CD14-positive monocyte (primary cell): Measurements from ENCODE around the gene FBXL12. TPM values are rescaled to one million over a fixed set of nuclear protein-coding genes. Genes with fewer than 3 reads are reported as not detected.

Experiments
- DNase-seq, 3 donors: peaks; one replicate each; pipeline ENCODE4 v3.0.0-alpha.2; 2011 to 2022
- H2AFZ ChIP-seq: 2 replicates; pipeline ENCODE4 v1.6.0; 2012; ENCODE audit warnings: mild to moderate bottlenecking, low read depth, low read length, inconsistent platforms; ENCODE audit not compliant: insufficient read depth, poor library complexity, severe bottlenecking
- H3K27ac ChIP-seq, 2 donors: 1 replicate in 1 of 2; 2 replicates in 1 of 2; pipeline ENCODE4 v1.5.1; 2012 to 2013; ENCODE audit warnings: low read length in 2 of 2, control low read depth in 1 of 2, inconsistent platforms in 1 of 2, low read depth in 1 of 2, mild to moderate bottlenecking in 1 of 2
- H3K27me3 ChIP-seq, 2 donors: one replicate each; pipeline versions ENCODE4 v1.6.0 to v1.6.1; 2011 to 2013; ENCODE audit warnings: low read length in 2 of 2; ENCODE audit not compliant: control insufficient read depth in 2 of 2, insufficient read depth in 2 of 2
- H3K36me3 ChIP-seq, 2 donors: replicated peaks in 1 of 2; 1 replicate in 1 of 2; 2 replicates in 1 of 2; pipeline versions ENCODE4 v1.5.1 to v1.6.1; 2012 to 2013; ENCODE audit warnings: low read length in 2 of 2, control low read depth in 1 of 2, inconsistent platforms in 1 of 2, mild to moderate bottlenecking in 1 of 2; ENCODE audit not compliant: insufficient read depth in 2 of 2, control insufficient read depth in 1 of 2
- H3K4me1 ChIP-seq, 2 donors: 1 replicate in 1 of 2; 2 replicates in 1 of 2; pipeline versions ENCODE4 v1.5.1 to v1.6.1; 2012 to 2013; ENCODE audit warnings: low read length in 2 of 2, control low read depth in 1 of 2, inconsistent platforms in 1 of 2, mild to moderate bottlenecking in 1 of 2, moderate library complexity in 1 of 2; ENCODE audit not compliant: insufficient read depth in 2 of 2, control insufficient read depth in 1 of 2
- H3K4me2 ChIP-seq: replicated peaks from 2 replicates; pipeline ENCODE3; 2012; ENCODE audit warnings: low read length, moderate library complexity, mild to moderate bottlenecking; ENCODE audit not compliant: poor library complexity, severe bottlenecking; ENCODE audit errors: extremely low read depth
- H3K4me3 ChIP-seq, 3 experiments: fragments of 200-600 bp in 1 of 3; sonication (generic) in 1 of 3; replicated peaks in 1 of 3; 1 replicate in 2 of 3; 2 replicates in 1 of 3; pipeline ENCODE4 v1.5.1; 2011 to 2013; ENCODE audit warnings: low read length in 3 of 3, mild to moderate bottlenecking in 3 of 3, control low read depth in 2 of 3, low read depth in 2 of 3, inconsistent platforms in 1 of 3, moderate library complexity in 1 of 3
- H3K79me2 ChIP-seq: 2 replicates; pipeline ENCODE4 v1.6.0; 2012; ENCODE audit warnings: mild to moderate bottlenecking, control low read depth, inconsistent platforms, low read length, moderate library complexity; ENCODE audit not compliant: insufficient read depth
- H3K9ac ChIP-seq: 2 replicates; pipeline ENCODE4 v1.6.0; 2017; ENCODE audit warnings: low read length, mild to moderate bottlenecking; ENCODE audit not compliant: insufficient read depth, poor library complexity, severe bottlenecking
- H3K9me3 ChIP-seq, 2 donors: replicated peaks in 1 of 2; 1 replicate in 1 of 2; 2 replicates in 1 of 2; pipeline versions ENCODE4 v1.5.1 to v1.6.1; 2012 to 2013; ENCODE audit warnings: low read length in 2 of 2, control low read depth in 1 of 2; ENCODE audit not compliant: control insufficient read depth in 1 of 2, insufficient read depth in 1 of 2
- H4K20me1 ChIP-seq: 2 replicates; pipeline ENCODE4 v1.6.0; 2012; ENCODE audit warnings: mild to moderate bottlenecking, low read length, control low read depth, moderate library complexity; ENCODE audit not compliant: insufficient read depth
- H3K27ac Mint-ChIP-seq, 7 donors: one replicate each; pipeline ENCODE4 v1.8.0; 2020; ENCODE audit warnings: mild to moderate bottlenecking in 7 of 7, mixed read lengths in 7 of 7, moderate library complexity in 6 of 7, inconsistent platforms in 2 of 7
- H3K27me3 Mint-ChIP-seq, 3 donors: one replicate each; pipeline ENCODE4 v1.8.0; 2021 to 2022; ENCODE audit warnings: low read depth in 3 of 3, mild to moderate bottlenecking in 3 of 3, mixed read lengths in 3 of 3, moderate library complexity in 3 of 3, inconsistent platforms in 1 of 3
- H3K36me3 Mint-ChIP-seq, 2 donors: one replicate each; pipeline ENCODE4 v1.8.0; 2020; ENCODE audit warnings: mixed read lengths in 2 of 2, inconsistent platforms in 1 of 2, mild to moderate bottlenecking in 1 of 2
- H3K4me1 Mint-ChIP-seq: one replicate; pipeline ENCODE4 v1.8.0; 2020; ENCODE audit warnings: mild to moderate bottlenecking, mixed read lengths
- H3K4me3 Mint-ChIP-seq, 2 donors: one replicate each; pipeline ENCODE4 v1.8.0; 2020; ENCODE audit warnings: mild to moderate bottlenecking in 2 of 2, mixed read lengths in 2 of 2, moderate library complexity in 1 of 2
- H3K9me3 Mint-ChIP-seq, 7 donors: one replicate each; pipeline ENCODE4 v1.8.0; 2020 to 2022; ENCODE audit warnings: mixed read lengths in 7 of 7, mild to moderate bottlenecking in 6 of 7, moderate library complexity in 6 of 7, inconsistent platforms in 2 of 7
- WGBS: methylation state at CpG from one replicate; pipeline ENCODE4 v1.1.5; 2013; ENCODE audit warnings: missing lambda C conversion rate; ENCODE audit not compliant: insufficient coverage; 5-methylcytosine and 5-hydroxymethylcytosine counted together
- intact Hi-C, 2 donors: fragments of 100-400 bp; cut with micrococcal nuclease; formaldehyde crosslinking; loops; one replicate each; pipeline versions ENCODE4 v1.15.0 to v1.15.1; 2023
- polyA plus RNA-seq, 3 donors: library from polyadenylated mRNA; depleted of rRNA in 1 of 3; unstranded in 2 of 3; stranded (reverse) in 1 of 3; fragments of 300-500 nt in 2 of 3; fragments of >200 nt in 1 of 3; fragmentation: Illumina TruSeq in 2 of 3; gene quantifications; 1 replicate in 2 of 3; 2 replicates in 1 of 3; pipeline ENCODE4 v1.2.3, GENCODE V29; 2012 to 2021
- TF ChIP-seq, protein P1 (sequence below): fragments of 200-600 bp; IDR thresholded peaks from one replicate; pipeline ENCODE4 v1.8.0; 2022; ENCODE audit warnings: antibody characterized with exemption, mild to moderate bottlenecking

FBXL12 gene
- polyA plus RNA-seq, 3 donors = 6.6 to 49.8 (median 8.1) TPM

DNA sequence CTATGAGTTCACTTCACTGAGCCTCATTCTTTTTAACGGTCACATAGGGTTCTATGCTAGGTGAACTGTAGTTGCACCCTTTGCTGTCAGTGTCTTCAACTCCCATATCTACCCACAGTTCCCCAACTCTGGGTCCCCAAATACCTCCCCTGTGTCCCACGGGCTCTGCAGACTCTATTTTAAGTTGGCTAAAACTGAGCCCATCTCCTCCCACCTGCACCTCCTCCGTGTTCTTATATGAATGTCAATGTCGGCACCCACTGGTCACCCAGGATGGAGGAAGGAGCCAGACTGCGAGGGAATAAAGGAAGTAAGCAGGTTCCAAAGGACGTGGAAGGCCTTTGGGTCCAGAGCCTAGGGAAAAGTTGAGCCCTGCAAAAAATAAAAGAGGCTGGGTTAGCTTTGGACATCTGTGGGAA, 15.4 kb upstream of the FBXL12 start:
- Histone ChIP-seq H3K4me1 (peaks cover 11 to 14% of the 10 kb centered on the region in 2 donors), H3K36me3 (peaks cover 21 to 31% of the 10 kb centered on the region in 2 donors), H3K4me2 (peak overlapping the region; percentile 91), H3K27me3 (no peaks in the 10 kb centered on the region), H4K20me1 (no peaks in the 10 kb centered on the region), H3K27ac (peak overlapping the region; percentile 3 to 71), H3K9ac (no peak overlapping the region), H3K79me2 (peaks cover 39% of the 10 kb centered on the region), H2AFZ (peak overlapping the region; percentile 83), H3K4me3 (peak overlapping the region in 2 of 3 experiments; percentile 56 to 86), H3K9me3 (no peaks in the 10 kb centered on the region)
- intact Hi-C loops = no loop called here
- Mint-ChIP-seq H3K36me3 (peaks cover 18 to 35% of the 10 kb centered on the region in 2 donors), H3K4me3 (peak overlapping the region; percentile 86 to 91), H3K27me3 (peaks cover 0 to 2% (median 0%) of the 10 kb centered on the region in 3 donors), H3K4me1 (peaks cover 12% of the 10 kb centered on the region), H3K27ac (peak overlapping the region; percentile 50 to 95 (median 84)), H3K9me3 (peaks cover 0 to 2% (median 0%) of the 10 kb centered on the region in 7 donors)
- no peak for DNase-seq
- WGBS = 58% methylated on average over 4 of the region's 6 CpGs
- TF ChIP-seq, protein P1, sequence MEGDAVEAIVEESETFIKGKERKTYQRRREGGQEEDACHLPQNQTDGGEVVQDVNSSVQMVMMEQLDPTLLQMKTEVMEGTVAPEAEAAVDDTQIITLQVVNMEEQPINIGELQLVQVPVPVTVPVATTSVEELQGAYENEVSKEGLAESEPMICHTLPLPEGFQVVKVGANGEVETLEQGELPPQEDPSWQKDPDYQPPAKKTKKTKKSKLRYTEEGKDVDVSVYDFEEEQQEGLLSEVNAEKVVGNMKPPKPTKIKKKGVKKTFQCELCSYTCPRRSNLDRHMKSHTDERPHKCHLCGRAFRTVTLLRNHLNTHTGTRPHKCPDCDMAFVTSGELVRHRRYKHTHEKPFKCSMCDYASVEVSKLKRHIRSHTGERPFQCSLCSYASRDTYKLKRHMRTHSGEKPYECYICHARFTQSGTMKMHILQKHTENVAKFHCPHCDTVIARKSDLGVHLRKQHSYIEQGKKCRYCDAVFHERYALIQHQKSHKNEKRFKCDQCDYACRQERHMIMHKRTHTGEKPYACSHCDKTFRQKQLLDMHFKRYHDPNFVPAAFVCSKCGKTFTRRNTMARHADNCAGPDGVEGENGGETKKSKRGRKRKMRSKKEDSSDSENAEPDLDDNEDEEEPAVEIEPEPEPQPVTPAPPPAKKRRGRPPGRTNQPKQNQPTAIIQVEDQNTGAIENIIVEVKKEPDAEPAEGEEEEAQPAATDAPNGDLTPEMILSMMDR = no peak

DNA sequence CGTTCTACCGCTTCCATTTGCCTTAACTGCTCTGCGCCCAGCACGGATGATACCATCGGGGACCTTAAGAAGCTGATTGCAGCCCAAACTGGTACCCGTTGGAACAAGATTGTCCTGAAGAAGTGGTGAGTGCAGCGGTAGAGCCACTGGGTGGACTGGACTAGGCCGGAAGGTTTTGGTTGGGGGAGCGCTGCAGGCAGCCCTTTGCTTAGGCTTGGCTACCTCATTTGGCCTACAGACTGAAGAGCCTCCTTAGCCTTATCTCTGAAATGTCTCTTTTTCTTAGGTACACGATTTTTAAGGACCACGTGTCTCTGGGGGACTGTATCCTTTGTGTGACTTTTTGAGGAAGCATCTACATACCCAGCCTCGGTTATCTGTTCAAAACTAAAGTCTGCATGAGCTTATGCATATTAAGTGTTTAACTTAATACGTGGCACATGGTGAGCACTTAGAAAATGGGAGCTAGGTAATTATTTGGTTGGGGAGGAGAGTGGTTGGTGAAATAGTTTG, 9.7 kb upstream of the FBXL12 start:
- Mint-ChIP-seq H3K27me3 (no peaks in the 10 kb centered on the region), H3K27ac (peak overlapping the region; percentile 44 to 100 (median 98)), H3K4me3 (peak overlapping the region; percentile 100), H3K4me1 (peaks cover 18% of the 10 kb centered on the region), H3K36me3 (peaks cover 21 to 26% of the 10 kb centered on the region in 2 donors), H3K9me3 (peaks cover 0 to 2% (median 0%) of the 10 kb centered on the region in 7 donors)
- intact Hi-C loops = no loop called here
- WGBS = 31% methylated on average over 5 of the region's 13 CpGs
- TF ChIP-seq, protein P1 = no peak
- DNase-seq = no peak
- peaks cover 6% of the 10 kb centered on the region for H4K20me1 ChIP-seq
- H3K36me3 ChIP-seq = peaks cover 9 to 16% of the 10 kb centered on the region in 2 donors
- peaks cover 18 to 21% of the 10 kb centered on the region in 2 donors for H3K4me1 ChIP-seq
- H3K79me2 ChIP-seq = peaks cover 52% of the 10 kb centered on the region
- H3K4me3 ChIP-seq = peak overlapping the region; percentile 61 to 97 (median 77)
- peak overlapping the region; percentile 49 to 94 for H3K27ac ChIP-seq
- peak overlapping the region; percentile 88 for H3K9ac ChIP-seq
- H3K9me3 ChIP-seq = no peaks in the 10 kb centered on the region
- H2AFZ ChIP-seq = peak overlapping the region; percentile 96
- peak overlapping the region; percentile 93 for H3K4me2 ChIP-seq
- H3K27me3 ChIP-seq = no peaks in the 10 kb centered on the region
